NCI-H1436 (cell line): ENCODE measurements around the gene ZFHX3.

ENCODE experiments used
- DNase-seq: peaks from one replicate; lab custom pipeline; 2025; lab: John Stamatoyannopoulos, UW

The ZFHX3 gene

DNA sequence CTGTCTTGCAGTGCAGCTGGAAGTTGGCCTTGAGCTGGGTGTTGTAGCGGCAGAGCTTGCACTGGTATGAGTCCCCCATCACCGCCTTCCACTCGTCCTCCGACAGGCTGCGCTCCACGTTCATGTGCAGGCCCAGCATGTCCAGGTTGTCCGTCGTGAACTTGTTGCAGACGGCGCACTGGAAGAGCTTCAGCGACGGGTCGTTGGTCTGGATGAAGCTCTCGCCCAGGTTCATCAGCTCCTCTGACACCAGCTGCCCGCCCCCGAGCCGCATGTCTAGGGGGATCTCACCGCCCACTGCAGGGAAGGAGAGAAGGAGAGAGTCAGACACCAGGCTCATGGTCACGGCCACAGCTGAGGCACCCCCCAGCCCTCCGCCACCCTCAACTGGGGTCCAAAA lies 97.3 kb downstream of the ZFHX3 start:
- DNase-seq = no peak

DNA sequence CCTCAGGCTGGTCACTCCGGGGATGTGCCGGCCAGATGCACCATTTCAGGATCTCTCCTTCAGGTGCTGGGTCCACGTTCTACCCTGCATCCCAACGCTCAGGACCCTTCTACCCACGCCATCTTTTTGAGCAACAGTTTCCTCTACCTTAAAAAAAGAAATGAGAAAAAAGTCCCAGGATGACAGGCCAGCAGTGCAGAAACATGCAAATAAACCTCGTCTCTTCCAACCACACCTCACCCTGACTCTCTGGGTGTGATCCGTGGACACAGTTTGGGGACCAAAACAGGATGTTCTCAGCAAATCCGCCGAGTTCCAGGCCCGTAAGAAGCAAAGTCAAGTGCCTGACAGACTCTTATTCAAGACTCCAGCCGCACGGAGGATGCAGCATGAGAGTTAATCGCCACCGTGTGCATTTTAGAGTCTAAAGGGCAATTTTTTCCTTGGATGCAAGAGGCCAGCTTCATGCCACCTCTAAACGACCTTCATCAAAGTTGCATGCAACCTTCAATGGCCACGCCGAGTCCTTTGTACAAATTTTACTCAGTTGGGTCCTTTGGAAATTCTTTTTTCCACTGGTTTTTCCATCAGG lies 99.6 kb downstream of the ZFHX3 start:
- no peak for DNase-seq

DNA sequence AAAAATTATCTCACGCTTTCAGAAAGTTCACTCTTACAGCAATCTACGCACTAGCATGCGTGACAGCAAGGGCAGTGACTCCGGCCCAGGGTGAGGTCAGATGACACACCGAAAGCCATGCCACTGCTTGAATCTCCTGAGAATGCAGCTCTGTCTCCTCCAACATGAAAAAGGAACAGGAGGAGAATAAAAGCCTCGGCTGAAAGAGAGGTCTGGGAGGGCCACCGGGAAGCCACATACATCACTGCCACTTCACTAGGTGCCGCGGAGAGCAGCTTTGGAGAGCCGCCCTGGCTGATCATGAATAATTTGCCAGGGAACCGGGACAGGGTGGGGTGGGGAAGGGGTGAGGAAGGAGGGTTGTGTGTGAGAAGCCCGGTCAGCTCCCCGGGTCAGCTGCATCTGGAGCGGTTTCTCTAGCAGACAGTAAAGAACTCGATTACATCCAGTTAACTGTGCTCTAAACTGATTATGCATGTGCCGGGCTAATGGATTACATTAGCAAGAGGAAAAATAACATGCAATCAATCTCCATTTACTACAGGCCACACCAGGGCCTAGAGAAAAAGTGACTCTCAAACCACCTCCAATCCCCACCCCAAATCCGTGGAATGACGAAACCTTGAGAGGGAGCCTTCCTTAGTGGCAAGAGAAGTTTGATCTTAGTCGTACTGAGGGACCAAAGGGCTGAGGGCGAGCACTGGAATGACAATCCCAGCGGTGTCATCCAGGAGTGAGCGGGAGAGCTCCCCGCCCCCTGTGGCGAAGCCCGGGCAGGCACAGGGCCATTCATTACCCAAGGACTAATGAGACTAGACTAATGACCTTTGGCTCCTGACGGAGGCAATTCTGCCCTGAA lies 100.3 kb downstream of the ZFHX3 start:
- no peak for DNase-seq

DNA sequence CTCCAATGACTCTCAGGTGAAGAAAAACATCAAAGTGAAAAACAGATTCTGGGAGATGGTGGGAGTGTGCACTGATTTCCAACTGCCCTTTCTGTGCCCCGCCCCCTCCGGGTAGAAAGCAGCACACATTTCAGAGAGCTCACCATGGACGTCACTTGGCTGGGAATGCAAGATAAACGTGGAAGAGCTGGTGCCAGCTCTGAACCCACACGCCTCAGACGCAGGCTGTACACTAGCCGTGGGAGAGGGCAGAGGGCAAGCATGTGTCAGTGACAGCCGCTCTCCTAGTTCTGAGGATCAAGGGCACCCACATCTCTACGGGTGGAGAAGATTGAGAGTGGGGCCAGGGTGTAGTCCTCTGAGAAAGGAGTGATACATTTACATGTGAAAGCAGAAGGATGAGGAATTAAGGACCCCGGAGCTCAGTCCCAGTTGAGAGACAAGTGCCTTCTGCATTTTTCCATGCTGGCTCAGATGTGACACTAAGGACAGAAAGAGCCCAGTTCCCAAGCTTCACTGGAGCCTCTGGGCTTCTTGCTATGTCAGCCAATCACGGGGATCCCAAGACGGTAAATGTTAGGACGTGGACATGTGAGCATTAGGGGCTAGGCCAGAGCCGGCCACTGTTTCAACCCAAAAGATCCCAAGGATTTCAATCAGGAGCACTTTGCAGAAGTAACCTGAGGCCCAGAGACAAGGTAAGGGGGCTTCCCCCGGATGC lies 101.3 kb downstream of the ZFHX3 start:
- DNase-seq = no peak

DNA sequence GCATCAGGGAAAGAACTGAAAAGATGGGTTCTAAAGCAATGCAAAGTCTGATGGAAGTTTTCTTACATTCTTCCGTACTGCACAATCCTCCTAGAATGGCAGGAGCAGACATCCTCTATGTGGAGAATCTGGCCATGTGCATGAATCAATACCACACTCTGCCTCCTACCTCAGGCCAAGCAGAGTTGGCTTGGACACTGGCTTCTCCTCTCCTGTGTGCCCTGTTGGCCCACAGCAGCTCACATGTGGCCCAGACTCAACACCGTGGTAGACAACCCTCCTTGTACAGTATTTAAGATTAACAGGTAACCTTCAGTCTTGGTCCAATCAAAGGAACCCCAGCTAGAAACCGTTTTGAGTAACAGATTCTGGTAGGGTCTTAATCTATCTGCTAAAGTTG lies 101.9 kb downstream of the ZFHX3 start:
- no peak for DNase-seq

DNA sequence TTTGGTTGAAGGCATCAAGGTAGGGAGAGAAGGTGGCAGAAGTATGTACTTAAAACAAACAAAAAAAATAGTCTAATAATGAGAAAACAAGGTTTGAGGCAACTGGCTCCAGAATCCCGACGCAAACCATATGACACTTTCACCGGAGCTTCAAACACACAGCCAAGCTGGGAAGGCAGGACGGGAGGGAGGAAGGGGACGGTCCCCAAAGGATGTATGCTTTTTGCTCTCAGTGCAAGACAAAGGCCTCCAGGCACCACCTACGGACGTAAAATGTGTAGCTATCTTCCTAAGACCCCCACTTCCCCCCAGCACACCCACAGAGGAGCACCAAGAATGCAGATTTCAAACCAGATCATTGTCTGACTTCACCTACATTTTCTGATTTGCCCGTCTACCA lies 102.3 kb downstream of the ZFHX3 start:
- no peak for DNase-seq

DNA sequence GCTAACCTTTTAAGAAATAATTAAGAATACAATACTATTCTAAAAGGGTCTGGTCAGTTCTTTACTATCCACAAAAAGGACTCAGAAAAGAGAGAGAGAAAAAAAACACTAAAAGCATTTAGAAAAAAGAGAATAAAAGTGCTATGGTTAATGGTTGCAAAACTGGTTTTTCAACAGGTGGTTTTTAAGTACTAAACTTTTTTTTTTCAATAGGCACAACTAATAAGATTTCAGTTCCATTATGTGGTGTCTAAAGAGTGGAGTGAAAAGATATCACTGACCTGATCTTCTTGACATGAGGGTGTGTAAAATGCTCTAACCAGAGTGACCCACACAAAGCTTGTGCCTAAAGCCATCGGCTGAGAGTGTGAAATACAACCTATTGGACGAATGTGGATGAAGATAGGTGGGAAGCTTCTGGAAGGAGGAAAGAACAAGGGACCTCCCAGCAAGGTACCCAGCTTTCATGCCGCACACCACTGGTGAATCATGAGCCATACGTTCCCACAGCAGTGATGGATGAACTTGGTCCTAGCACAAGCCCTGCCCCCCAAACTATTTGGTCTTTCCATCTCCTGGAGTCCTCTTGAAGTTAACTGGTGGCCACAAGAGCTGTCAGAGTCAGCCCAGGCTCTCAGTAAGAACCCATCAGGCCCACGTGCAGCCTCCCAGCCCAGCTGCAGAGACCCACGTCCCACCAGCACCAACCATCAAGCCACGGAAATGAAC lies 103.0 kb downstream of the ZFHX3 start:
- no peak for DNase-seq

DNA sequence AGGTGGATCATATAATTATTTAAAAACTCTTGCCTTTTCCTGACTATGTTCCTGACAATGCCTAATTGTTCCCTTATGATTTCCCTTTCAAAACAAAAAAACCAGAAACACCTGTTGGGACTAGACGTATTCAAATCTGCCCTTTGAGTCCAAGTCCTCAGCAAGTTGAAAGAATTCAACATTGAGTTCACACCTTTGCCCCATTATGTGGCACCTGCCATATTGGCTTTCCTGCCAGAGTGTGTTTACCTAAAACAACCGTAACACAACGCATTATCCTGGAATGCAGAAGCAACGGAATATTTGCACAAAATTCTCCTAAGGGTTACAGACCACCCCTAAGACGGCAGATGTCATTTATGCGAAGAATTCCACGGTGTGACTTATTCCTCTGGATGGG lies 105.9 kb downstream of the ZFHX3 start:
- DNase-seq = no peak

DNA sequence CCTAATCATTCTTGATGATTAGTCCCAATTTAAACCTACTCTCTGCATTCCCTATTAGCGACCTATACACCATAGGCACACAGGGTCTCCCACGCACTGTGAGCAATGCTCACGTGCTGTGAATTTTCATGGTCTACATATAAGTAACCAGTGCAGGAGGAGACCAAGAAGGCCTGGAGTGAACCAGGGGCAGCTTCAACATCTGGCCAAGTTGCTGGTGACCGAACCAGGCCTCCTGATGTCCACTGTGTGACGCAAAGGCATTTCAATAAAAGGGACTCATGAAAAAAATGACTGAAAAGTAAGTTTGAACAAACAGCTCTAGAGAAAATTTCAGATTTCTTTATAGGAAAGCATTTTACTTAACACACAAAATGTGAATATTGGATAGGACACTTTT lies 107.0 kb downstream of the ZFHX3 start:
- DNase-seq = no peak

DNA sequence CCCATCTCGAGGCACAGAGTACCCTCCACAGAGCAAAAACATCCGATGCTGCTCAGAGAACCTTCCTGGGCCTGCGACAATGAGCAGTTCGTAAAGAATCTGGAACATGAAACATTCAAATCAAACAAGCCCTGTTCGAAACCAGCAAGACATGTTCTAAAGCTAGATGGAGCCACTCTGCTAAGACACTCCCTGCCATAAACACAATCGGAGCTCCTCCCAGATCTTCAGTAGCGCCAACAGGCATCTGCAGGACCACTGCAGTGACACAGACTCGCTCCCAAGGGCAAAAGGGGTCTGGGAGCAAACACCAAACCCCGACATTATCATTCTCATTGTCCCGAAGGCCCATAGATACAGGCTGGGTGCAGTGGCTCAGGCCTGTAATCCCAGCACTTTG lies 108.7 kb downstream of the ZFHX3 start:
- DNase-seq = no peak

DNA sequence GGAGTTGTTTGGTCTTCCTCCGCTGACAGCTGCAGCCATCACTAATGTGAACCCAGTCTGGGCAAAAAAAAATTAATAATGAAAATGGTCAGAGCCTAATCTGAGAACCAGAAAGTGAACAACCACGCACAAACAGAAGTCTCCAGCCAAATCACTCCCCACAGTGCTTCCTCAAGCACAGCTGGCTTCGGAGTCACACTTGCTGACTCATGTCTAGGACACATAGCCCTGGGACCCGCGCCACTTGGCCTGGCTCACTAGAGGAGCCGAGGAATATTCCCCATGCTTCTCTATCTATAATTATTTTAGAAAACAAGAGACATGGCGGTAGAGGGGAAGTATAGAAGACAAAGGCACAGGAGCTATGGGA lies 109.1 kb downstream of the ZFHX3 start:
- DNase-seq = no peak

DNA sequence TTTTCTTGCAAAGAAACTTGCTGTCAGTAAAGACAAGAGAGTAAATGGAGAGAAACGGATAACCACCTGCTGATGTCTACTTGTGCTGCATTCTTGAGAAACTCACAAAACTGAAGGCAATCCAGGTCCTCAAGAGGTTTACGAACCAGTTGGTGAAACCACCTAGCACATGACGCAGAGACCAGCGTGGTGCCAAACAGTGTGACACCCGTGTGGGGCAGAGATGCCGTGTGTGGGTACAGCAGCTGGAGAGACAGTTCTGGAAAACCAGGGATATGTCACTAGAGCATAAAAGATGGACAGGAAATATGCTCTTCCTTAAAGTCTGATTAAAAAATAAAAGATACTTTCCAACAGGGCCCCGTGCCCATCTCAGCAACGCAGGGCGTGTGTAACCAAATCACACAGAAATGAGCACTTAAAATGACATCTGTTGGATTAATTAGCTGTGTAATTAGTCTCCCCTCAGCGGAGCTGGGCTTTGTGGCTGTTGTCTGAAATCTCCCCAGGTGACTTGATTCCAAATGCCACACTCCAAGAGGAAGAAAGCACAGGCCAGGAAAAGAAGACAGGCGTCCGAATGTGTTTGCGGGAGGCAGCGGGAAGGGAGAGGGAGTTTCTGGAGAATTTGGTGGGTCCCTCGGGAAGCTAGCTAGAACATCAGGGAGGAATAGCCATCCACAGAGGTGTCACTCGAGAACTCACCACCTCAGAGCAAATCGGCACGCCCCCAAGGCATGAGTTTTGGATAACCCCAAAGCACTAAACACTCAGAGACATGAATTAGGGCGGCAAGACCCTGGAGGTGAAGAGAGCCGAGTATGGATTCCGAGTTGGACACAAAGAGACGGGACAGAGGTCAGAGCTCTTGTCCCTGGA lies 109.8 kb downstream of the ZFHX3 start:
- DNase-seq = no peak

DNA sequence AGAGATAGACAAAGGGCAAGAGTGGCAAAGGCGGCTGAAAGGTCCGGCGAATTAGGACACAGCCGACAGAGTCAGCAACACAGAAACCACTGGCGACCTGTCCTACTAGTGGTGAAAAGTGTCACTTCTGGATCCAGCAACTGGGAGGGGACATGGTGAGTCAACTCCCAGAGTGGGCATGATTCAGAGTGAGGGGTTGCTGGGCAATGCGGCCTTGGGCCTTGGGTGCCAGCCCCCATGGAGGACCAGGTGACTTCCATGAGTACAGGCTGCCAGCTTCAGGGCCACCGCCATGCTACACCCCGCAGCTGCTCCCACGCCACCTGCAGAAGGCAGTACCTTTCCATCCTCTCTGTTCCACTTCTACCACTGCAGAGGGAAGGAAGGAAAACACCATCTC lies 110.6 kb downstream of the ZFHX3 start:
- DNase-seq = no peak

DNA sequence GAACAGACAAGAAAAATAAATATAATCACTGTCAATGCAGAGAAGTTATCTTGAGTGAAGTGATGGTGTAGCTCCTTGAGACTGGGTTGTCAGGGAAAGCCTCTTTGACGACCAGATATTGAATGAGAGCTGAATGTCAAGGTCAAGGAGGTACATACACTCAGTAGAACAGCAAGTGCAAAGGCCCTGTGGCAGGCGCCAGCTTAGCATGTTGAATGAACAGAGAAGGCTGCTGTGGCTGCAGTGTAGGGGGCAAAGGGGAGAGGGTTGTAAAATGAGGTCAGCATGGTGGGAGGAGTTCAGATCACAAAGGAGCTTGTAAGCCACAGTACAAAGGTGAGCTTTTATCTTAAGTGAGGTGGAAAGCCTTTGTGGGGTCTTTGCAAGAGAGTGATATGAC lies 111.5 kb downstream of the ZFHX3 start:
- no peak for DNase-seq

DNA sequence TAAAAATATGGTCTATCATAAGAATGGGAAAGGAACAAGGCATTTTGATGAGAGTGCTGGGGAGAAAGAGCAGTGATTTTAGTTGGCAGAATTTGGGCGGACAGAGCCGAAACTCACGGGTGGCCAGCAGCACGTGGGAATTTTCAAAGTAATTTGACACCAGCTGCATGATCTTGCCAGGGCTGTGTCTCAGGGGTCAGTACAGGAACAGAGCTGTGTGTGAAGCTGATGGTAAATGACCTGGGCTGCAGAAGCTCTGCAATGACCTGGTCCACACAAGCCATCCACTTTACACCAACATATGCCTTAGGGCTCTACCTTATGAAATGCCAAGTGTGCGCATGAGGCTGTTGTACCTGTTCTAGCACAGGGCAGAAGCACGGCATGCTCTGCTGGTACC lies 112.0 kb downstream of the ZFHX3 start:
- no peak for DNase-seq

DNA sequence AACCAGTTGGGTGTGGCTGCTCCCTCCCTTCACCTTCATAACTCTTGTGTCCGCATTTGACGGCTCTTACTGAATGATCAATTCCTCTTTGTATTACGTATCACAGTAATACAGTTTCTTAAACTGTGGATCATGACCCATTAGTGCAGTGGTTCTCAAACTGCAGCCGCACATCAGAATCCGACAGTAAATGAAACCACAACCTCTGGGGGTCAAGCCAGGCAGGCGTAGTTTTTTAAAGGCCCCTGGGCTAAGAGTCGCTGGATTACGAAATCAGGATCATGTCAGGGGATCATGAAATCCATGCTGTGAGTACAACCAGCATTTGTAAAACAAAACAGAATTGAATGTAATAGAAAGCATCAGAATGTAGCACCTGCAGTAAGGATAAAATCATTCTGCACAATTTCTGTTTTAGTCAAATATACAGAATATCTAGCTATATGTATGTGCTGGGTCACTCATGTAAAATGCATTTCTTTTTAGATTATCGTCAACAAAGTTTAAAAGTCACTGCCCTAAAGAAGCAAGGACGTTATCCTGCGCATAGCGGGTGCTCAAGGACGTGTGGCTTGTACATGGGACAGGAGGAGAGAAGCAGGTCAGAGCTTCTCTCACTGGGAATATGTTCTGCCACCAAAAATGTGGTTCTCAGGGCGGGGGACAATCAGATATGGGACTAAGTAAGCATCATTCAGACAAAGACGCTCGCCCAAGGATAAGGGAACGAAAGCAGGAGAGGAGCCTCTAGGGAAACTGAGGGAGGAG lies 113.1 kb downstream of the ZFHX3 start:
- no peak for DNase-seq

DNA sequence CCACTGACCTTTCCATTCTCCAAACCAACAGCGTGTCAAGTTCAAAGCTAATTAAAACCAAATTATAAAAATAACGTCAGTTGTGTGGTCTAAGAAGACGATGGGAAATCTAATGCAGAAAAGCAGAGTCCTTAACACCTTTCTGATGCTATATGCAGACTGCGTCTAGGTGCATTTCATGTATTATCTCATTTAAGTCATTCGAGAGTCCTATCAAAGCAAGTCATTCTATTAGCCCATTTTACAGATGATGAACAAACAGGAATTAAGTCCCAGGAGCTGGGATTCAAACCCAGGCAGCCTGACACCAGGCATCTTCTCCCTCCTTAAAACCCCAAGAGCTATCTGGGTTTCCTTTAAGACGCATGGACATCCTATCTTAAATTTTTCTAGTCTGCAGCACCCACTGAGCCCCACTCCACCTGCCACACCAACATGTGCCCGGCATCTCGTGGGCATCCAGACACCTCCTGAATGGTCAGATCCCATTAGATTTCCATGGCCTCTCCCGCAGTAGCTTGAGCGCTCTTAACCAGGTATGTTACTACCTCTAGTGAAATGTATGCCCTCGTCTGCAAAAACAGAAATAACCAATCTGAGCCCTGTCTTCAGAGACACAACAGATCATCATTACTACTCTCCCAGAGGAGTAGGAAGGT lies 115.1 kb downstream of the ZFHX3 start:
- no peak for DNase-seq

DNA sequence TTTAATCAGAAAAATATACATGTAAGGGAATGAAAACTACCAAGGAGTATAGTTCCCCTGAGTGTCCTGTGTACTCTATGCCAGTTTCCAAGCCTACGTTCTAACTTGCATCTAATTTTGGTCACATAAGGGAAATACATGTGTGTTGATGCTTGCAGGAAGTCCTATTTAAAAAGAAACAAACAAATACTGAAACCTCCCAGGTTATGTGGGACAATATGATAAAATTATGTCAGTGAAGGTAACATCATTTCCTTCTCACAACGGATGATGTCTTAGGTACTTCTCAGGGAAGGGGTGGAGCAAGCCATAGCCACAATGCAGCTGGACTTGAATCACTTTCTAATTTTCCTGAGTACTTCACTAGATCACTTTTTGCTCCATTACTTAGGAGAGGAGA lies 115.9 kb downstream of the ZFHX3 start:
- no peak for DNase-seq

DNA sequence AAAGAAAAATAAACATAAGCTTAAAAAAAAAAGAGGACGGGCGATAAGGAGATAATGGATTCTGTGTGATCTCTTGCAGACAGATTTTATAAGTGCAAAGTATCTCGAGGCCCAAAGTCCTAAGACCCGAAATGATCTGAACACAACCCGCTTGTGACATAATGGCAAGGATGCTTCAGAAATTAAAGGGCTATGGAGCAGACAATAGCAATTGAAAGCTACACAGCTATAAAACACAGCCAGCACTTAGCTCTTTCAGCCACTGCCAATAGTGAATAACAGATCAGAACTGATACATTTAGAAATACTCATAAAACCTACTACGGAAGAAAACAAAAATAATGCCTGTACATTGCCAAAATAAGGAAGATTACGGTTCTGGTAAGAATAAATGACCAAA lies 117.5 kb downstream of the ZFHX3 start:
- DNase-seq = no peak
